RPMI7951 (cell line): ENCODE data around the gene CTNNBL1. TPM values are rescaled to one million over a fixed set of nuclear protein-coding genes. Genes with fewer than 3 reads are reported as not detected.
"Not testable (repeated sequence)": the region's sequence is repeated elsewhere in the genome, so short reads cannot be mapped to it uniquely, and the experiment has no call there.

ENCODE experiments used
- DNase-seq: peaks from one replicate; pipeline ENCODE4 v3.0.0-alpha.2; 2012; ENCODE audit warnings: low read depth
- total RNA-seq: library from RNA; depleted of rRNA; stranded (reverse); fragments of >200 nt; shearing (Covaris generic); gene quantifications from 2 replicates; pipeline ENCODE4 v1.2.3, GENCODE V29; 2014; rRNA removed

CTNNBL1 gene, protein sequence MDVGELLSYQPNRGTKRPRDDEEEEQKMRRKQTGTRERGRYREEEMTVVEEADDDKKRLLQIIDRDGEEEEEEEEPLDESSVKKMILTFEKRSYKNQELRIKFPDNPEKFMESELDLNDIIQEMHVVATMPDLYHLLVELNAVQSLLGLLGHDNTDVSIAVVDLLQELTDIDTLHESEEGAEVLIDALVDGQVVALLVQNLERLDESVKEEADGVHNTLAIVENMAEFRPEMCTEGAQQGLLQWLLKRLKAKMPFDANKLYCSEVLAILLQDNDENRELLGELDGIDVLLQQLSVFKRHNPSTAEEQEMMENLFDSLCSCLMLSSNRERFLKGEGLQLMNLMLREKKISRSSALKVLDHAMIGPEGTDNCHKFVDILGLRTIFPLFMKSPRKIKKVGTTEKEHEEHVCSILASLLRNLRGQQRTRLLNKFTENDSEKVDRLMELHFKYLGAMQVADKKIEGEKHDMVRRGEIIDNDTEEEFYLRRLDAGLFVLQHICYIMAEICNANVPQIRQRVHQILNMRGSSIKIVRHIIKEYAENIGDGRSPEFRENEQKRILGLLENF
- total RNA-seq = 47.7 and 57.9 TPM in 2 replicates

DNA sequence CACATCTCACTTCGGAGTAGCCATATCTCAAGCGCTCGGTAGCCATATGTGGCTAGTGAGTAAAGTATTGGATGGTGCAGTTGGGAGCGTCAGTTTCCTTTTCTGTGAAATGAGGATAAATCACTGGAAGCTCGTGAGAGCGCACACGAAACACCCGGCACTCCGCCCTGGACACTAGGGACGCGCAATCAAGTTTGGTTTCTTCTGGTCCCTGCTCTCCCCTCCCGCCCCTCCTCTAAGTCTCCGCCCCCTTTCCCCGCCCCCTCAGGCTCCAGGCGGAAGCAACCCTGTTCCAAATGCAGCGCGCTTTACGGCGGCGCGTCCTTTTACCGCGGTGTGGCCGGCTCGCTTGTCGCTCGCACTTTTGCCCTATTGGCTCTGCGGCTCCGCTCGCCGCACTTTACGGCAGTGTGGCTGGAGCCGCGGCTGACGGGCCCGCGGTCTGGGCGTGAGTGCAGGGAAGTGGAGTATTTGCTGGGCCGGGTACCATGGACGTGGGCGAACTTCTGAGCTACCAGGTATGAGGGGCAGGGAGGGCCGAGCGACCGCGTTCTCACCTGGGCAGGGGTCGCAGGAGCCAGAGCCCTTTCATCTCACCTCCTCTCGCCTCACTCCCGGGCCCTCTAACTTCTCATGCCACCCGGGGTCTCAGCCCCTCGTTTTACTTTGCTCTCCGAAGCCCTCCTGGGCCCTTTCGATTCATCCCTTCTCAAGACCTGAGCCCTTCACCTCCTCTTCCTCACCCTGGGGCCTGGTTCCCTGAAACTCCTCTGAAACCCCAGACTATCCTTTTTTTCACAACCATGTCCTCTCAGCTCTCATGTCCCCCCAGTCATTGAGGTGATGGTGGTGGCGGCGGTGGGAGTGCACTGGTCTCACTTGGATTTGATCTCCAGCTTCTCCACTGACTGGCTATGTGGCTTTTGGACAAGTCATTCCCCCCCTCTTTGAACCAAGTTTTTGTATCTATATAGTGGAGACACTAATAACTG is at the start of gene CTNNBL1:
Gene CTNNBL1, plus strand, starts transcription at position 396 of the 992 bp plus-strand sequence. Its CDS starts 93 bp downstream, at position 489.
- peak; percentile 99 for DNase-seq

DNA sequence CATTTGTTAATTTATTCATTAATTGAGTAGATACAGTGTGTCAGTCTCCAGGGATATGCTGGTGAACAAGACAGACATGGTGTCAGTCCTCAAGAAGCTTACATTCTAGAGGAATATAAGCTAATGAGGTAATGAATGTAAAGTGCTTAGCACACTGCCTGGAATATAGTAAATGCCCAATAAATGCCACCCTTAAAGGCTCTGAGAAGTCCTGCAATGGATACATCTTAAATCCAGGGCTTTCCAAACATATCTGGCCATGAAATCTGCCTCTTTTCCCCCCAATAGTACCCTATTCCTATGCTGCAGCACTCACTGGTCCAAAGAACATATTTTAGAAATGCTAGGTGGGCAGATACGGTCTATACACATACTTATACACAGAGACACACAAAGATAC is 49.2 kb upstream of the CTNNBL1 start:
- DNase-seq = no peak

DNA sequence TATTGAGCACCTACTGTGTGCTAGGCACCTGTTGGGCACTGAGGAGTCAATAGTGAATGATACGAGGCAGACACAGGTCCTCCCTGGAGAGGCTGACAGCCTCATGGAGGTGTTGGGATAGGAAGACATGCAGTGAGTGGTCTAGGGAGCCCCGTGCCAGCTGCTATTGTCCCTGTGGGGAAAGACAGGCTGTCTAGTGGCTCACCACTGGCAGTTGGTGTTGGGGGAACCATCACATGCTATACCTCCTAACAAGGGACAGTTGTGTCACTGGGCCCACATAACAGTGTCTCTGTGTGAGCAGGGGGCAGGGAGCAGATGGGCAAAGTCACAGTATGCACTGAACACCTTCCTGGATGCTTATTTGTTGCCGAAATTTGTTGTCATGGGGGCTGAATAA is 45.9 kb upstream of the CTNNBL1 start:
- no peak for DNase-seq

DNA sequence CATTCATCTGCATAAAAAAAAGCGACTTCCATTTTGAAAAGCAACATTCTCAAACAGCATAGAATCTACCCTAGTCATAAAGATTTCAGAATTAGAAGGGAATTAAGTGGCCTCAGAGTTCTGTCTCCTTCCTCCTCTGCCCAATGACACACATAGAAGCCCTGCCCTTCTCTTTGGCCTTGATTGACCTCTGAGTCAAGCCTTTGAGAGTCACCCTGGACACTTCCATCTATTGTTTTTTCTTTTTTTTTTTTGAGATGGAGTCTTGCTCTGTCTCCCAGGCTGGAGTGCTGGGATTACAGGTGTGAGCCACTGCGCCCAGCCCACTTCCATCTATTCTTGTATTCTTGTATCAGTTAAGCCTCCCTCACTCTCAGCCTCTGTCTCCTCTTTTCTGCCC is 44.8 kb upstream of the CTNNBL1 start:
- DNase-seq = peak; percentile 54

DNA sequence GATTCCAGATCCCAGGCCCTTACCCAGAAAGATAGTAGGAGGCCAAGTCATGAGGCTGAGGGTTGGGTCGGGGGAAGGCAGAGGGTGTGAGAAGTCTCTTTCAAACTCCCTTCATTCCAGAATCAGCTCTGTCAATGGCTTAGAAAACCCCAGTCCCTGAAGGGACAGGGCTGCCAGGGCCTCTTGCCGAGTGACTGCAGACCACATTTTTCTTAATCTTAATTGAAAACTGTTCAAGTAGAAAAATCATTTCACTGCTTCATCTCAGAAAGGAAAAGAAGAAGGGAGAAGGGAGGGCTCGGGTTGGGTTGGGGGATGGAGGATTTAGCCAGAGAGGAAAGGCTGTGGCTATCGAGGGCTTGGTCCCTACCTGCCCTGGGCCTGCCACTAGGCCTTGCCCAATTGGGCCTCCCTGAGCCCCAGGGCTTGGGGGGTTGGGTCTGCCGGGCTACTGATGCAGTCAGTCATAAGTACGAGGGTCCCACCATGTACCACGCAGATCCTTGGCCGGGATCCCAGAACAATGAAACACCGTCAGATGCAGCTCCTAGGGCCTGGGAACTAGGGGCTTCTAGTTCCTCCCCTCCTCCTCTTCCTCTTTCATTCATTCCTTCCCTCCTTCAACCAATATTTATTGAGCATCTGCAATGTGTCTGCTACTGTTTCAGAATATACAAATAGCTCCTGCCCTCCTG is 44.0 kb upstream of the CTNNBL1 start:
- DNase-seq = no peak

DNA sequence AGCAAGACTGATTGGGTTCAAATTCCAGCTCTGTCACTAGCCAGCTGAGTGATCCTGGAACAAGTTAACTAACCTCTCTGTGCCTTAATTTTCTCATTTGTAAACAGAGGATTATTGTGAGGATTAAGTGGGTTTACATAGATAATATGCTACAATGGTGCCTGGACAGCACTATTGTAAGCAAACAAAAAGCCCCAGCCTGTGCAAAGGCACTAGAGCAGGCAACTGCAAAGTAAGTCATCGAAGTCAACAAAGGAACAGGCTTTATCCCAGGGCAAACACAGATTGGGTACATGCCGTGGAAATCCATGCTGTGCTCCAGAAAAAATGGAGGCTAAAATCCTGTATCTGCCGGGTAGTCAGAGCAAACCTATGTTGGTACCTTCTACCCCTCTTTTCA is 43.2 kb upstream of the CTNNBL1 start:
- no peak for DNase-seq

DNA sequence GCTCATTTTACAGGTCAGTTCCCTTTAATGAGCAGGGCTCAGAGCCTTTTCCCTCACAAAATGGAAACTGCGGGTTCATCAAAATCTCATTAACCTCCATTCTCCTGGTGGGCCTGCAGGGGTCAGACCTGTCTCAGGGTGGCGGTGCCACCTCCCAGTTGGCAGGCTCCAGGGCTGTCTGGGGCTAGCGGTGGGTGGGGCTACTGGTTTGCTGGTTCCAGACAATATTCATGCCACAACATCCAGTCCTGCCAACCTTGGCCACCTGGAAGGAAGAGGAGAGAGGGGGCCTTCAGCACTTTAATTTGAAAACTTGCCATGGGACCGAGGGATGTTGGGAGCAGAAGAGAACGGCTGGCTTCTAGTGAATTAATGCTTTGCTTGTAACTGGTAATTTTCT is 41.9 kb upstream of the CTNNBL1 start:
- DNase-seq = peak; percentile 73

DNA sequence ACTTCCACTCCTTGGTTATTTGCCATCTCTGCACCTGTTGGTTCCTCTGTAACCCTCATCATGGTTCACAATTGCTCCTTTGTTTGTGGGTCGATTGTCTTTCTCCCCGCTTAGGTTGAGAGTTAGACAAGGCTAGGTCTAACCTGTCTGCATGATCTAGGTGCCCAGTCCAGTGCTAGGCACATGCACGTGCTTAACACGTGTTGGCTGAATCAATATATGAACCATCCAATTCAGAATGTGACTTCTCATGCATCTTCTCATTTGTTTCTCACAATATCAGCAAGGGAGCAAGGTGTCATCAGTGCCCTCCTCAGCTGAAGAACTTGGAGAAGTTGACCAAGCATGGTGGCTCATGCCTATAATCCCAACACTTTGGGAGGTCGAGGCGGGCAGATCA is 36.9 kb upstream of the CTNNBL1 start:
- no peak for DNase-seq

DNA sequence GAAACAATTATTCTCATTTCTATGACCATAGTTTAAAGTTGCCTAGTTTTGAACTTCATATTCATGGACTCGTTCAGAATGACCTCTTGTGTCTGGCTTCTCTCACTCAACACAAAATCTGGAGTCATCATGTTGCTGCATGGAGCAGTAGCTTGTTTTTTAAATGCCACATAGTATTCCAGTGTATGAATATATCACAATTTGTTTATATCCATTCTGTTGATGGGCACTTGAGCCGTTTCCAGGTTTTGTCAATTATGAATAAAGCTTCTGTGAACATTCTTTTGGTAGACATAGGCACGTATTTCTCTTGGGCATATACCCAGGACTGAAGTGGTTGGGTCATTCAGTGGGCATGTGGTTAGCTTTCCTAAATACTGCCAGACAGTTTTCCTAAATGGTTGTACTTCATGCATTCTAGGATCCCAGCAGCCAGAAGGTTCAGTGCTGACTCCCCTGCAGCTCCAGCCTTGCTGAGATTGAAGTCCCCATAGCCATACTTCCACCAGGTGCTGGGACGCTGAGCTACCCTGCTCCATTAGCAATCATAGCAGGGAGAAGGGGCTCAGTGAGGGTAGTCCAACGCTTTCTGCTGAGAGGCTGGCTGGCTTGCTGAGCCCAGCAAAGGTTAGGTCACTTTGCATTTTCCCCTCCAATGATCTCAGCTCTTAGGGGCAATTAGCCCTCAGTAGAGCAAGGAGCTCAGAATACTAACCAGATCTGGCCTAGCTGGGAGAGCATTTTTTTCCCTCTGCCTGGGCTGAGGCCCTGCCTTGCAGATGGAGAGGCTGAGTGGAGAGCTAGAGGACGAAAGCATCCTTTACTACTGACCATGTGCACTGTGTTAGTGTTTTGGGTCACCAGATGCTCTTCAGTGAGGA is 35.7 kb upstream of the CTNNBL1 start:
- DNase-seq = no peak

DNA sequence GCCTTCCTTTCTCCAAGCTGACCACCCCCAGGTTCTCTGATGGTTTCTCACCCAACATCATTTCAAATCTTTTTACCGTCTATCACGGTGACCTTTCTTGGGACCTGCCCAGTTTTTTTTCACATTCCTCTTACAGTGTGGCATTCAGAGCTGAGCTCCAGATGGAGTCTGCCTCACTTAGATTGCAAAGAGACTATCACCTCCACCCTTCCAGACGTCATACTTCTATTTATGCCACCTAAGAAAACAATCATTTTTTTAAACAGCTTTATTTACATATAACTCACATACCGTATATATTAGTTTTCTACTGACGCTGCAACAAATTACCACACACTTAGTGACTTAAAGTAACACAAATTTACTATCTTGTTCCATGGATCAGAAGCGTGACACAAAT is 32.3 kb upstream of the CTNNBL1 start:
- no peak for DNase-seq

DNA sequence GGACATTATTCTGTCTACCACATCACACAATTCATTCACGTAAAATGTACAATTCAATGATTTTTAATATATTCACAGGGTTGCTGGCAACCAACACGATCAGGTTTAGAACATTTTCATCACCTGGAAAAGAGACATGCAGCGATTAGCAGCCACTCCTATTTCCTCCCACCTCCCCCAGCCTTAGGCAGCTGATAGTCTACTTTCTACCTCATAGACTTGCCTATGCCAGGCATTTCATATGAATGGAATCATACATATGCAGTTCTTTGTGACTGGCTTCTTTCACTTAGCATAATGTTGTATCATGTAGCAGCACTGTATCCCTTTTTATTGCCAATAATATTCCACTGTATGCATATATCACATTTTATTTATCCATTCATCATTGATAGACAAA is 31.5 kb upstream of the CTNNBL1 start:
- no peak for DNase-seq

DNA sequence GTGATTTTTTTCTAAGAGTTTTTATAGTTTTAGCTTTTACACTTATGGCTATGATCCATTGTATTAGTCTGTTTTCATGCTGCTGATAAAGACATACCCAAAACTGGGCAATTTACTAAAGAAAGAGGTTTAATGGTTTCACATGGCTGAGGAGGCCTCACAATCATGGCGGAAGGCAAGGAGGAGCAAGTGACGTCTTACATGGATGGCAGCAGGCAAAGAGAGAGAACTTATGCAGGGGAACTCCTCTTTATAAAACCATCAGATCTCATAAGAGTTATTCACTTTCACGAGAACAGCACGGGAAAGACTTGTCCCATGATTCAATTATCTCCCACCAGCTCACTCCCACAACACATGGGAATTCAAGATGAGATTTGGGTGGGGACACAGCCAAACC is 29.2 kb upstream of the CTNNBL1 start:
- DNase-seq = not testable (repeated sequence)

DNA sequence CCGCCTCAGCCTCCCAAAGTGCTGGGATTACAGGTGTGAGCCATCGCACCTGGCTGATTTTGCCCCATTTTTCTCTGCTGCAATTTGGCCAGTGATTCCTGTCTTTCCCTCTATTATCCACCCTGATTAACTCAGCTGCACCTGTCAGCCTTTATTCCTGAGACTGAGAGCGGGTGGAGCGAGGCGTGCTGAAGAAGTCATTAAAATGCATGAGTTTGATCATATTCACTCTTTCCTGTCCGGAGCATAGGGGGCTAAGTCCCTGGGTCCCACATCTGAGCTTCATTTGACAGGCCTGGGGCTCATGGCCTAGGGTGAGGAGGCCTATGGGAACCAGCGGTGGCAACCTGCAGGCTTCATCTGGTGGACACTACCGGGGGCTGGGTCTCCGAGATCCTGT is 25.7 kb upstream of the CTNNBL1 start:
- DNase-seq = no peak

DNA sequence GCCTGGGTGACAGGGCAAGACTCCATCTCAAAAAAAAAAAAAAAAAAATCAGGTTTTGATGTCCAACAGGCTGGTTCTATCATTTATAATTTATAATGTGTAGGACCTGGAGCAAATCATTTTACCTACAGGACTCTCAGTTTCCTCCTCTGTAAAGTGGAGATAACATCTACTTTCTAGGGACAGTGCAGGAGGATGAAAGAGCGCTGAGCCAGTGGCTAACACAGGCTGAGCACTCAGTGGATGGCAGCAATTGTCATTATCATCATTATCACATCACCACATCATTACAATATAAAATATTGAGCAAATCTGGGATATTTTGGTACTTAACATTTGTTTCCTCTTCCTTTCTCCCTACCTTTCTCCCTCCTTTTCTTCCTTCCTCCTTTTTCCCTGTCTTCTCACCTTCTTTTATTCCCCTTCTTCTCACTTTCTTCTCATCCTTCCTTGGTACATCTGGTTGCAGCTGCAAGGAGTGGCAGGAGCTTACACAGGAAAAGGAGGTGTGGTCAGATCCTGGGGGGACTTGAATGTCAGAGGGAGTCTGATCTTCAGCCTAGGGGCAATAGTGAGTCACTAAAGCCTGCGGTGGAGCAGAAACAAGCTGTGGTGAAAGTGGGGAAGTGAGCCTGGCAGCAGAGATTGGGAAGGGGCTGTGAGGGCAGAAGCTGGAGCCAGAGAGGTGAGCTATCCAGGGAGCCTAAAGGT is 24.6 kb upstream of the CTNNBL1 start:
- peak; percentile 88 for DNase-seq

DNA sequence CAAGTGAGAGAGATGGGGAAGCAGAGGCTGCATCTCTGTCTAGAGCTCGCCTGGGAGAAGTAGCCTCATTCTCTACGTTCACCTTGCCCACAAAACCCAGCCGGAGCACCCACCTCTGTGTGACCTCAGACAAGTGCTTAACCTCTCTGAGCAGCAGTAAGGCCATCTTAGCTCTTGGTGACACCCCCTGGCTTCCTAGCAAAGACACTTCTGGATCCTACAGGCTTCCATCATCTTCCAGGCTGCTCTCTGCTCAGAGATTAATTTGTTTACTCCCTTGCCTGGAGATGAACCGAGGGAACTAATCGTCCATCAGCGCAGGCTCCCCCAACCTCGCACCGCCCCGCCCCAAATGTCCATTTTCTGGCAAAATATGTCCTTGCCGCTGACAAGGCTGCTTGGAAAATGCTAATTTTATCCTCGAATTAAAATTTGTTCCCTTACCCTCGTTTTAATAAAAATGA is 24.0 kb upstream of the CTNNBL1 start:
- DNase-seq = no peak

DNA sequence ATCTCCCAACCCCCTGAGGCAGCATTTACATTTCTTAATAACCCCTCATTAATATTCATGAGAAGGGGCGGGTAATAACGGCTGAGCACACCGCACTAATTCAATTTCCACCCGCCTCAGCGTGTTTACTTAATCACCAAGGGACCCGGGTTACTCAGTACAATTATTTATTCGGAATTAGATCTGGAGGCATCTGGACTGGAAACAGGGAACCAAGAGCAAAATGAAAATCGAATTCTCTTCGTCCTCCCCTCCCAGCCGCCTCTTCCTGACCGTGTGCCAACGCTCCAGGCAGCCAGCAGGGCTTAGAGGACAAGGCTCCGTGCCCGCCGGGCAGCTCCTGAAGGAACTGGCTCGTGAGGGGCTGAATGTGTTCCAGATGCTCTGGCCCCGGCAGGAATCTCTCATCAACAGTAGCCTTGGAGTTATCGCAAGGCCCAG is 23.5 kb upstream of the CTNNBL1 start:
- DNase-seq = peak; percentile 81

DNA sequence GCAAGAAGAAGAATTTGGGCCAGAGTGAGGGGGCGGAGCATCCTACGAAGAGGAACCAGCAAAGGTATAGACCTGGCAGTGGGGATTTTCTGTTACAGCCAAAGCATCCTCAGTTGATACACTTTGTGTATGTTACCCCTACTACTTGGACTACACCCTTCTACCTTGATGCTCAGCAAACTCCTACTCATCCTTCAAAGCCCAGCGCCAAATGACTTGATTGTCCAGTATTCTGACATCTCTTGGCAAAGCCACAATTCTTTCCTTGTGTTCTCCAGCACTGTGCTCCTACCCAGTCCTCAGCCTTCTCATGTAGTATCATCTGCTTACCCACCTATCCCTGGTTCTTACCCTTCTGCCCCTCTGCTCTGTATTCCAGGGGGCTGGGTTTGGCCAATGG is 21.7 kb upstream of the CTNNBL1 start:
- no peak for DNase-seq

DNA sequence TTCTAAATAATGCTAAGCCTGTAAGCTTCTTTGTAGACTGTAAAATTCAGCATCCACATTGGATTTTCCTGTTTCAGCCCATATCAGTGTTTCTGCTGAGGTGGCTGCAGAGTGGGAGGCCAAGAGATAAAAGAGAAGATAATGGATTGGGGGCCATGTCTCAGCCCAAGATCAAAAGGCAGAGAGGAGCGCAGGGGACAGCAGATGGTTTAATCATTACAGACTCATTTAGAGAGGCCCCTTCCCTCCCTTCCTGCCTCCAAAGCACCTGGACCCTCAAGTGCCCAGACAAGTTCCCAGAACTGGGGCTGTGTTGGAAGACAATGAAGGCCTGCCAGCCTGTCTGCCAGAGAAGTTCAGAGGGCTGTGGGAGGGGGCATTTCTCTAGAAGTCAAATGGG is 20.4 kb upstream of the CTNNBL1 start:
- no peak for DNase-seq

DNA sequence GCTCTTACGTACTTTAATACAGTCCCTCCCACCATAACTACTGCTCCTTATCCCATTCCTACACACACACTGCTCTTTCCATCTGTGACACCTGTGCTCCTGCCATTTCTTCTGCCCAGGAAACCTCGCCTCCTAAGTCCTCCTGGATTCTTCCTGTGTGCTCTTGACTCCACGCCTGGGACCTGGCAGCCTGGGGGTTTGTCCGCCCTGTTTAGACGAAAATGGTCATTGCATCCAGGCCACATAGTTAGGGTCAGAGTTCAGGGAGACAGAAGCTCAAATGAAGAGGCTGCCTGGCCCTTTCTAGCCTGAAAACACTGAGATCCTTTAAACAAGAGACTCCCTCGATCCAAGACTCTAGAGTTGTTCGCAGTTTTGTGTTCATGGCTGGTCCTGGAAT is 17.4 kb upstream of the CTNNBL1 start:
- no peak for DNase-seq
